Common myeloid progenitor, CD34-positive (primary cell): ENCODE data around the gene BTBD9.

ENCODE experiments used
- CTCF ChIA-PET: fragments of 350-600 bp; sonication (Branson Sonifier 250); formaldehyde crosslinking; loops from one replicate; lab custom pipeline; 2021; ENCODE audit warnings: antibody characterized with exemption; lab: Charles Lee
- POLR2A ChIA-PET: fragments of 350-600 bp; sonication (Branson Sonifier 250); formaldehyde crosslinking; loops from one replicate; lab custom pipeline; 2021; ENCODE audit warnings: antibody characterized with exemption; lab: Charles Lee
- DNase-seq, 3 donors: peaks; one replicate each; pipeline versions ENCODE4 v3.0.0 to v3.0.0-alpha.2; 2013
- H3K27ac ChIP-seq, 2 experiments: 1 replicate in 1 of 2; 2 replicates in 1 of 2; pipeline ENCODE4 v1.7.0; 2013; ENCODE audit warnings: inconsistent platforms in 2 of 2, low read length in 2 of 2, mild to moderate bottlenecking in 2 of 2, low read depth in 1 of 2, moderate library complexity in 1 of 2; ENCODE audit not compliant: severe bottlenecking in 2 of 2, insufficient read depth in 1 of 2, poor library complexity in 1 of 2
- H3K27me3 ChIP-seq, 5 experiments: replicated peaks in 2 of 5; 1 replicate in 3 of 5; 2 replicates in 2 of 5; pipeline versions ENCODE4 v1.6.1 to v1.7.0; 2013; ENCODE audit warnings: low read length in 4 of 5, mild to moderate bottlenecking in 2 of 5, moderate library complexity in 2 of 5, inconsistent platforms in 1 of 5; ENCODE audit not compliant: insufficient read depth in 5 of 5, control insufficient read depth in 4 of 5
- H3K36me3 ChIP-seq, 4 experiments: 1 replicate in 2 of 4; 2 replicates in 2 of 4; pipeline versions ENCODE4 v1.6.1 to v1.7.0; 2013; ENCODE audit warnings: low read length in 3 of 4, control low read depth in 1 of 4, mild to moderate bottlenecking in 1 of 4; ENCODE audit not compliant: control insufficient read depth in 4 of 4, insufficient read depth in 4 of 4
- H3K4me1 ChIP-seq, 4 experiments: 1 replicate in 3 of 4; 2 replicates in 1 of 4; pipeline versions ENCODE4 v1.6.1 to v1.7.1; 2013; ENCODE audit warnings: low read length in 3 of 4, mild to moderate bottlenecking in 3 of 4, control low read depth in 1 of 4, inconsistent platforms in 1 of 4, moderate library complexity in 1 of 4; ENCODE audit not compliant: control insufficient read depth in 4 of 4, insufficient read depth in 4 of 4; ENCODE audit errors: control extremely low read depth in 1 of 4
- H3K4me3 ChIP-seq, 7 experiments: 1 replicate in 4 of 7; 2 replicates in 3 of 7; pipeline versions ENCODE4 v1.5.1 to v1.7.0; 2013; ENCODE audit warnings: mild to moderate bottlenecking in 7 of 7, low read length in 6 of 7, moderate library complexity in 6 of 7, inconsistent platforms in 2 of 7, low read depth in 2 of 7, control low read depth in 1 of 7; ENCODE audit not compliant: insufficient read depth in 4 of 7, control insufficient read depth in 1 of 7; ENCODE audit errors: extremely low read depth in 1 of 7
- H3K9me3 ChIP-seq, 5 experiments: 1 replicate in 4 of 5; 2 replicates in 1 of 5; pipeline versions ENCODE4 v1.6.1 to v1.7.1; 2013; ENCODE audit warnings: low read length in 4 of 5, mild to moderate bottlenecking in 2 of 5, inconsistent platforms in 1 of 5, low read depth in 1 of 5, moderate library complexity in 1 of 5; ENCODE audit not compliant: control insufficient read depth in 4 of 5, insufficient read depth in 2 of 5; ENCODE audit errors: control extremely low read depth in 1 of 5
- WGBS: methylation state at CpG from one replicate; pipeline ENCODE4 v1.1.5; 2013; ENCODE audit not compliant: insufficient coverage; 5-methylcytosine and 5-hydroxymethylcytosine counted together

BTBD9 gene

DNA sequence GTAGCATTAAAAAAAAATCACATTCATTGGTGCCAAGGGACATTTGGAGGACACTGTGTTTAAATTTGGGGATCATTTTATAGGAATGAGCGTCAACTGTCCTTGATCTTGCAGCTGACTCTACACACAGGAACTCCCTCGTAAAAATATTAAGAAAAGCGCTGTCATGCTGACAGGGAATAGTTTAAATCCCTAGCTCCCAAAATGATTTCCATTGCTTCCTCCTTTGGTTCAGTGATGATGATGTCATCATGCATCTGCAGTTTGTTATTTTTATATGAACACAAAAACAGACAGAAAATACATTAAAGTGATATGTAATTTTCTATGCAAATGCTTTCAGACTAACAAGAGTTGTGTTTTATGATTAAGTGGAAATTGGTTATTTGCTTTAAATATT lies 275.6 kb downstream of the BTBD9 start:
- POLR2A ChIA-PET: no interaction called here
- CTCF ChIA-PET: no interaction called here
- H3K4me1 ChIP-seq: no peaks in the 10 kb centered on the region
- no peaks in the 10 kb centered on the region for H3K9me3 ChIP-seq
- H3K4me3 ChIP-seq: no peak overlapping the region
- no peak for DNase-seq
- no peaks in the 10 kb centered on the region for H3K27me3 ChIP-seq
- 80% methylated on average over 1 of the region's 3 CpGs for WGBS
- no peak overlapping the region for H3K27ac ChIP-seq
- H3K36me3 ChIP-seq: no peaks in the 10 kb centered on the region

DNA sequence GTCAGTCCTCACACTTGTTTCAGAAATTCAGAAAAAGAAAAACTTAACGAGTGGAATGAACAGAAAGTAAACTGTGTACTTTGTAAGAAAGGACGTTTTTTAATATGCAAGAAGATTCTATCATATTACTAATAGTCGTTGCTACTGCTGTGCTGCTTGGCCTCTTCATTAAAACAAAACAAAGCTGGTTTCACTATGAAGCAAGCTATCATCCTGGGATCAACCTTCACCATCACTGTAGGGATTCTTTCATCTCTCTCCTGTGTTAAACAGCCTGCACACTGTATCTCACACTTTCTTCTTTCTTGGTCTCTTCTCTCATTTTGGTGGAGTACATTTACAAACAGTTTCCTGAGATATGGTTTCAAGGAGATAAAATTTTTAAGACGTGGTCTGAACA lies 284.2 kb downstream of the BTBD9 start:
- no peak overlapping the region for H3K4me3 ChIP-seq
- DNase-seq: no peak
- no peaks in the 10 kb centered on the region for H3K4me1 ChIP-seq
- no peaks in the 10 kb centered on the region for H3K27me3 ChIP-seq
- ChIA-PET CTCF (no interaction called here), POLR2A (no interaction called here)
- H3K36me3 ChIP-seq: no peaks in the 10 kb centered on the region
- 93% methylated on average over 2 of the region's 4 CpGs for whole genome bisulfite sequencing
- H3K9me3 ChIP-seq: no peaks in the 10 kb centered on the region
- no peak overlapping the region for H3K27ac ChIP-seq

DNA sequence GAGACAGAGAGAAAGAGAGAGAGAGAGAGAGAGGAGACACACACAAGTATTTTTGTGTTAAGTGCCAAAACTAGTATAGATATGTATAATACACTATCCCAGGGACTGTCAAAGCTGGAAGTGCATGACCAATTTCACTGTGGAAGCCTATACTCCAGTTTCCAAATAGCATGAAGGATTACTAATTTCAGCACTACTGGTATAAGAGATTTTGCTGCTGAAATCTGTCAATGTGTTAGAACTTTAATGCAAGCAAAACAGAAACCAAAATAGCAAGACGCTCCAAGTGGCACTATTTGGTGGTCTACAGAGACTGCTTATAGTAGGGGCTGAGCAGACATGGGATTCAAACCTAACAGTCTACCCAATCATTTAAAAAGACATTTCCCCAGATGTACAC lies 284.8 kb downstream of the BTBD9 start:
- CTCF ChIA-PET: no interaction called here
- POLR2A ChIA-PET: no interaction called here

DNA sequence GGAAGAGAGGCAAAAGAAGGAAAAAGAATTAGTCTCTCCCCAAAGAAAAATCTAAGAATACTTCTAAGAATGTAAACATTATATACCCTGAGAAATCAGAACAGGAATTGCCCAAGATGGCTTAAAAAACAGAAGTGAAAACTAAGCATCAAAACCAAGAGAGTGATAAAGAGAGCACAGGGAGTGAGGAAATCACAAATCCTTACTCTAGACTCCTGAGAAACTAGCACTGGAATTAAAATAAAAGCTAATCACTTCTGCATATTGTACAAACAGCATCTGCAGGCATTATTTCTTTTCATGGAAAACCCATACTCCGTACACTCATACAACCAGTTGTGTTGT lies 285.7 kb downstream of the BTBD9 start:
- CTCF ChIA-PET: no interaction called here
- DNase-seq: no peak

More for the DNA sequence above, 284.8 kb downstream of the BTBD9 start:
- H3K27ac ChIP-seq: no peak overlapping the region
- H3K9me3 ChIP-seq: no peaks in the 10 kb centered on the region
- no CpG with 5 or more reads among the region's 1 CpG for WGBS
- H3K4me3 ChIP-seq: no peak overlapping the region
- H3K36me3 ChIP-seq: no peaks in the 10 kb centered on the region
- peak in 1 of 3 donors; percentile 1 for DNase-seq
- no peaks in the 10 kb centered on the region for H3K27me3 ChIP-seq
- H3K4me1 ChIP-seq: no peaks in the 10 kb centered on the region

DNA sequence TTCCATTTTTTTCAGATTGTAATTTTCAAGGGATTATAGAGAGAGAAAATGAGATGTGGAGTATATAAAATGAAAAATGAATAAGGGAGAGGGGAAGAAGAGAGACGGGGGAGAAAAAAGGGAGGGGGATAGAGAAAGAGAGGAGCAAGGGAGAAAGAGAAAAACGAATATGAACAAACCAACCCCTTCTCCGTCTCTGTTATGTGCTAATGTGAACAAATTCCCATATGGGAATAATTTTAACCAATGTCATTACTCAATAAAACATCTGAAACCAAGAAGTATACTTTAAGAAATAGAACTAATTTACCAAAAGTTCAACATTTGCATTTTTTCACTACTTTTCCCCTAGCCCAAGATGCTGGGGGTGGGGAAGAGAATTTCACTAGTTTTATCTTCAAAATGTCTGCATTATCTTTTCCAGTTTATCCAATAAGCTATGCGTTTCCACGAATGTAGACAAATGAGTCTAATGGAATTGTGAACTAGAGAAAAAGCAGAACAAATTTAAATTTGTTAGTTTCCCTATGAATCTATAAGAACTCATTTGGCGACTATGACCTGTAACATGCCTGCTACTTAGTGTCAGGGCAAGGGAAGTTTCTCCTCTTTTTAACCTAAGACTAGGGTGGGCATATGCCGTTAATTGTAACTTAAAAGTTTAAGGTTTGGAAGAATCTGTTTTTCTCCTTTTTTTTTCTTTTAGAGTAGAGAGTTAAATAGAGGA lies 286.3 kb downstream of the BTBD9 start:
- DNase-seq: no peak

More for the DNA sequence above, 285.7 kb downstream of the BTBD9 start:
- no peaks in the 10 kb centered on the region for H3K9me3 ChIP-seq
- no peak overlapping the region for H3K4me3 ChIP-seq
- H3K27ac ChIP-seq: no peak overlapping the region
- H3K4me1 ChIP-seq: no peaks in the 10 kb centered on the region
- H3K27me3 ChIP-seq: no peaks in the 10 kb centered on the region
- no CpG with 5 or more reads among the region's 1 CpG for WGBS
- POLR2A ChIA-PET: no interaction called here
- H3K36me3 ChIP-seq: no peaks in the 10 kb centered on the region

DNA sequence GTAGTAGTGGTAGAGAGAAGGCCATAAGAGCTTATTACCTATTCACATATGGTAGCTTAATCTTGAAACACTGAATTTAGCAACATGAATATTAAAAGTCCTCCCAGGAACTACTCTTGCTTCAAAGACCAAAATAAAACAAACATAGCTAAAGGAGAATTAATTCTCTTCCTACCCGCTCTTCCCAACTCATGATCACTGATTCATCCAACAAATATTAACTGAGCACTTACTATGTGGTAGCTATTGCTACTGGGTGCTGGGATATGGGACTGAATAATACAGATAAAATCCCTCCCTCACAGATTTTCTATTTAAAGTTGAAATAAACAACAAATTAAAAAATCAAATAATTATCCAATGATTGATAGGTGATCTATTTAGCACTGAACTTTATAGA lies 287.1 kb downstream of the BTBD9 start:
- no CpG with 5 or more reads among the region's 1 CpG for WGBS
- ChIA-PET POLR2A (no interaction called here), CTCF (no interaction called here)
- Histone ChIP-seq H3K27ac (no peak overlapping the region), H3K36me3 (no peaks in the 10 kb centered on the region), H3K4me3 (no peak overlapping the region), H3K4me1 (no peaks in the 10 kb centered on the region), H3K27me3 (no peaks in the 10 kb centered on the region), H3K9me3 (no peaks in the 10 kb centered on the region)
- no peak for DNase-seq

More for the DNA sequence above, 286.3 kb downstream of the BTBD9 start:
- Histone ChIP-seq H3K27me3 (no peaks in the 10 kb centered on the region), H3K9me3 (no peaks in the 10 kb centered on the region), H3K4me3 (no peak overlapping the region), H3K27ac (no peak overlapping the region), H3K36me3 (no peaks in the 10 kb centered on the region), H3K4me1 (no peaks in the 10 kb centered on the region)
- CTCF ChIA-PET: no interaction called here
- POLR2A ChIA-PET: no interaction called here
- 100% methylated on average over 2 of the region's 7 CpGs for WGBS

DNA sequence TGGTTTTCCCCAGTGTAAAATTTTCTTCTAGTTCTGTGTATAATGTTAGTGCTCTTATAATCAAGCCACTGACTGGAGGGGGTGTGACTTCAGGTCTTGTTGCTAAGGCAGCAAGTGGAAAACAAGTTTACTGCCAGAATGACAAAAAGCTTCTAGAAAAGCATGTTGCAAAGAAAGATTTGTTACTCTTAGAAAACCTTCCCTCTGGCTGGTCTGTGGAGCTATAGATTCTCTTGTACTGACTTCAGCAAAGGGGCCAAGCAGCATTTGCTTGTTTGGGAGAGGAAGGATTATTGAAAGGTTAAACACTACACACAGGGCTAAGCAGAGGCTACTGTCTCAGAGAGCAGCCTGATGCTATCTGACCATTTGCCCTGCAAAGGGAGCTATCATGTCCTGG lies 288.8 kb downstream of the BTBD9 start:
- ChIA-PET POLR2A (no interaction called here), CTCF (no interaction called here)
- Histone ChIP-seq H3K4me1 (no peaks in the 10 kb centered on the region), H3K9me3 (no peaks in the 10 kb centered on the region), H3K36me3 (no peaks in the 10 kb centered on the region), H3K4me3 (no peak overlapping the region), H3K27me3 (no peaks in the 10 kb centered on the region), H3K27ac (no peak overlapping the region)
- DNase-seq: peak in 2 of 3 donors; percentile 19 to 37
